Skeletal muscle satellite cell (primary cell): ENCODE measurements around the gene EPSTI1.

Experiments
- H3K27me3 ChIP-seq: 2 replicates; pipeline ENCODE4 v1.7.0; 2013; ENCODE audit warnings: low read length; ENCODE audit not compliant: control insufficient read depth, insufficient read depth
- H3K36me3 ChIP-seq: 2 replicates; pipeline ENCODE4 v1.7.0; 2013; ENCODE audit warnings: mild to moderate bottlenecking, control low read depth, low read length; ENCODE audit not compliant: insufficient read depth
- H3K4me1 ChIP-seq: 2 replicates; pipeline ENCODE4 v1.7.0; 2013; ENCODE audit warnings: low read length; ENCODE audit not compliant: control insufficient read depth, insufficient read depth
- H3K4me2 ChIP-seq: 2 replicates; pipeline ENCODE4 v1.7.0; 2013; ENCODE audit warnings: mild to moderate bottlenecking, low read length
- H3K4me3 ChIP-seq: 2 replicates; pipeline ENCODE4 v1.7.0; 2013; ENCODE audit warnings: low read length
- H3K9ac ChIP-seq: 2 replicates; pipeline ENCODE4 v1.7.0; 2013; ENCODE audit warnings: mild to moderate bottlenecking, low read depth, low read length, moderate library complexity
- H3K9me3 ChIP-seq: replicated peaks from 2 replicates; pipeline ENCODE4 v1.7.0; 2013; ENCODE audit warnings: mild to moderate bottlenecking, control low read depth, low read length

EPSTI1 gene

GRCh38 chr13:42968906-42969305, 23.1 kb downstream of the EPSTI1 start:
- H3K36me3 ChIP-seq = no peaks in the 10 kb centered on the region
- no peak overlapping the region for H3K9ac ChIP-seq
- H3K9me3 ChIP-seq = no peaks in the 10 kb centered on the region
- peaks cover 16% of the 10 kb centered on the region for H3K4me1 ChIP-seq
- no peak overlapping the region for H3K4me3 ChIP-seq
- no peaks in the 10 kb centered on the region for H3K27me3 ChIP-seq
- no peak overlapping the region for H3K4me2 ChIP-seq

GRCh38 chr13:42967660-42968059, 24.4 kb downstream of the EPSTI1 start:
- Histone ChIP-seq H3K27me3 (no peaks in the 10 kb centered on the region), H3K4me1 (peaks cover 16% of the 10 kb centered on the region), H3K4me3 (no peak overlapping the region), H3K9ac (no peak overlapping the region), H3K36me3 (no peaks in the 10 kb centered on the region), H3K9me3 (no peaks in the 10 kb centered on the region), H3K4me2 (no peak overlapping the region)

- Histone ChIP-seq H3K36me3 (peaks cover 14% of the 10 kb centered on the region), H3K4me1 (peaks cover 5% of the 10 kb centered on the region), H3K4me3 (no peak overlapping the region), H3K4me2 (no peak overlapping the region), H3K27me3 (no peaks in the 10 kb centered on the region), H3K9ac (no peak overlapping the region), H3K9me3 (no peaks in the 10 kb centered on the region)
Observed at GRCh38 chr13:42965281-42965680, 26.8 kb downstream of the EPSTI1 start.

- no peaks in the 10 kb centered on the region for H3K27me3 ChIP-seq
- peaks cover 14% of the 10 kb centered on the region for H3K36me3 ChIP-seq
- peaks cover 1% of the 10 kb centered on the region for H3K4me1 ChIP-seq
Observed at GRCh38 chr13:42964761-42965161, 27.3 kb downstream of the EPSTI1 start.

GRCh38 chr13:42959615-42960014, 32.4 kb downstream of the EPSTI1 start:
- no peak overlapping the region for H3K9ac ChIP-seq
- no peak overlapping the region for H3K4me2 ChIP-seq
- H3K4me1 ChIP-seq = no peaks in the 10 kb centered on the region
- peaks cover 14% of the 10 kb centered on the region for H3K36me3 ChIP-seq
- H3K27me3 ChIP-seq = no peaks in the 10 kb centered on the region
- H3K9me3 ChIP-seq = no peaks in the 10 kb centered on the region
- H3K4me3 ChIP-seq = no peak overlapping the region

More at GRCh38 chr13:42964761-42965161, 27.3 kb downstream of the EPSTI1 start:
- H3K4me2 ChIP-seq = no peak overlapping the region
- H3K9me3 ChIP-seq = no peaks in the 10 kb centered on the region
- H3K9ac ChIP-seq = no peak overlapping the region
- H3K4me3 ChIP-seq = no peak overlapping the region

GRCh38 chr13:42957881-42958280, 34.2 kb downstream of the EPSTI1 start:
- Histone ChIP-seq H3K4me1 (no peaks in the 10 kb centered on the region), H3K4me2 (no peak overlapping the region), H3K4me3 (no peak overlapping the region), H3K9ac (no peak overlapping the region), H3K9me3 (no peaks in the 10 kb centered on the region), H3K36me3 (peaks cover 14% of the 10 kb centered on the region), H3K27me3 (no peaks in the 10 kb centered on the region)

GRCh38 chr13:42950181-42950580, 41.9 kb downstream of the EPSTI1 start:
- H3K4me1 ChIP-seq = peaks cover 10% of the 10 kb centered on the region
- no peak overlapping the region for H3K4me3 ChIP-seq
- no peaks in the 10 kb centered on the region for H3K27me3 ChIP-seq
- H3K9ac ChIP-seq = no peak overlapping the region
- no peak overlapping the region for H3K4me2 ChIP-seq
- H3K36me3 ChIP-seq = no peaks in the 10 kb centered on the region
- H3K9me3 ChIP-seq = no peaks in the 10 kb centered on the region

- no peak overlapping the region for H3K4me3 ChIP-seq
- no peaks in the 10 kb centered on the region for H3K9me3 ChIP-seq
- H3K36me3 ChIP-seq = no peaks in the 10 kb centered on the region
- no peak overlapping the region for H3K4me2 ChIP-seq
- no peak overlapping the region for H3K9ac ChIP-seq
- no peaks in the 10 kb centered on the region for H3K27me3 ChIP-seq
- peaks cover 10% of the 10 kb centered on the region for H3K4me1 ChIP-seq
Observed at GRCh38 chr13:42947925-42948324, 44.1 kb downstream of the EPSTI1 start.

GRCh38 chr13:42946927-42947326, 45.1 kb downstream of the EPSTI1 start:
- H3K4me1 ChIP-seq = peaks cover 10% of the 10 kb centered on the region
- no peak overlapping the region for H3K4me2 ChIP-seq
- H3K27me3 ChIP-seq = no peaks in the 10 kb centered on the region
- H3K36me3 ChIP-seq = no peaks in the 10 kb centered on the region
- H3K4me3 ChIP-seq = no peak overlapping the region
- no peaks in the 10 kb centered on the region for H3K9me3 ChIP-seq
- H3K9ac ChIP-seq = no peak overlapping the region

GRCh38 chr13:42929886-42930535, 62.0 kb downstream of the EPSTI1 start:
- Histone ChIP-seq H3K4me1 (peaks cover 3% of the 10 kb centered on the region), H3K4me2 (no peak overlapping the region), H3K9me3 (no peaks in the 10 kb centered on the region), H3K36me3 (no peaks in the 10 kb centered on the region), H3K27me3 (no peaks in the 10 kb centered on the region), H3K4me3 (no peak overlapping the region), H3K9ac (no peak overlapping the region)

GRCh38 chr13:42926555-42926954, 65.5 kb downstream of the EPSTI1 start:
- no peaks in the 10 kb centered on the region for H3K27me3 ChIP-seq
- H3K9ac ChIP-seq = no peak overlapping the region
- H3K36me3 ChIP-seq = no peaks in the 10 kb centered on the region
- H3K9me3 ChIP-seq = no peaks in the 10 kb centered on the region
- H3K4me2 ChIP-seq = no peak overlapping the region
- H3K4me3 ChIP-seq = no peak overlapping the region
- peaks cover 3% of the 10 kb centered on the region for H3K4me1 ChIP-seq

GRCh38 chr13:42926043-42926442, 66.0 kb downstream of the EPSTI1 start:
- Histone ChIP-seq H3K9ac (no peak overlapping the region), H3K4me3 (no peak overlapping the region), H3K36me3 (no peaks in the 10 kb centered on the region)

More at GRCh38 chr13:42926043-42926442, 66.0 kb downstream of the EPSTI1 start:
- Histone ChIP-seq H3K4me1 (peaks cover 3% of the 10 kb centered on the region), H3K27me3 (no peaks in the 10 kb centered on the region), H3K9me3 (no peaks in the 10 kb centered on the region), H3K4me2 (no peak overlapping the region)
